Sigmoid colon (tissue), 7 donors: ENCODE data around the gene CNNM3. TPM values are rescaled to one million over a fixed set of nuclear protein-coding genes. Genes with fewer than 3 reads are reported as not detected.
A peak's percentile ranks its signal among the peaks of the same experiment; 100 is the strongest.

Source experiments
- DNase-seq: peaks from one replicate; pipeline ENCODE4 v3.0.0-alpha.2; 2019
- H3K27ac ChIP-seq, 4 donors: fragments of 200-600 bp; sonication (generic); one replicate each; pipeline ENCODE4 v1.5.1; 2016 to 2019; ENCODE audit warnings: mild to moderate bottlenecking in 1 of 4
- H3K27me3 ChIP-seq, 3 donors: fragments of 200-600 bp; sonication (generic); one replicate each; pipeline ENCODE4 v1.5.1; 2019; ENCODE audit warnings: mild to moderate bottlenecking in 1 of 3
- H3K36me3 ChIP-seq, 4 donors: fragments of 200-600 bp; sonication (generic); one replicate each; pipeline ENCODE4 v1.5.1; 2016 to 2019
- H3K4me1 ChIP-seq, 4 donors: fragments of 200-600 bp; sonication (generic); one replicate each; pipeline ENCODE4 v1.5.1; 2017 to 2019
- H3K4me3 ChIP-seq, 4 donors: fragments of 200-600 bp; sonication (generic); one replicate each; pipeline ENCODE4 v1.5.1; 2017 to 2019; ENCODE audit warnings: mild to moderate bottlenecking in 2 of 4, moderate library complexity in 1 of 4
- H3K9me3 ChIP-seq, 4 donors: fragments of 200-600 bp in 3 of 4; sonication (generic) in 3 of 4; one replicate each; pipeline versions ENCODE4 v1.5.1 to v1.6.1; 2013 to 2019
- CTCF ChIP-seq, 4 experiments: fragments of 450-650 bp in 3 of 4; fragments of 200-600 bp in 1 of 4; IDR thresholded peaks; one replicate each; pipeline ENCODE4 v1.5.1; 2016 to 2019; ENCODE audit warnings: antibody characterized with exemption in 4 of 4, mild to moderate bottlenecking in 3 of 4, moderate library complexity in 2 of 4
- EP300 ChIP-seq, 4 donors: sonication (generic); formaldehyde crosslinking; IDR thresholded peaks; one replicate each; pipeline ENCODE4 v1.6.1; 2017; ENCODE audit warnings: antibody characterized with exemption in 4 of 4
- POLR2A ChIP-seq, 2 donors: fragments of 450-650 bp; IDR thresholded peaks; one replicate each; pipeline ENCODE4 v1.6.1; 2016; ENCODE audit warnings: antibody characterized with exemption in 2 of 2, mild to moderate bottlenecking in 2 of 2, moderate library complexity in 2 of 2
- POLR2AphosphoS5 ChIP-seq, 4 donors: sonication (generic); formaldehyde crosslinking; IDR thresholded peaks; one replicate each; pipeline ENCODE4 v1.6.1; 2017; ENCODE audit warnings: antibody characterized with exemption in 4 of 4
- WGBS, 2 donors: extraction: QIAGEN DNeasy Blood & Tissue Kit; methylation state at CpG; one replicate each; pipeline ENCODE4 v1.1.7; 2013; 5-methylcytosine and 5-hydroxymethylcytosine counted together
- intact Hi-C: fragments of 100-400 bp; cut with DNase I; formaldehyde crosslinking; loops from one replicate; pipeline ENCODE4 v1.15.1; 2023
- polyA plus RNA-seq, 3 donors: library from polyadenylated mRNA; stranded (reverse); fragments of 200-250 nt; gene quantifications; one replicate each; pipeline ENCODE4 v1.2.3, GENCODE V29; 2013
- total RNA-seq, 4 donors: library from RNA; depleted of rRNA; stranded (reverse); fragments of >200 nt; gene quantifications; one replicate each; pipeline ENCODE4 v1.1.0, GENCODE V29; 2016
- donor health status: healthy with polysubstance abuse.
- donor health status: Bipolar disorder and iron deficiency.
- donor health status: healthy.

CNNM3 gene
- total and polyA plus RNA-seq, 7 donors, result 1.2 to 16.6 (median 10.0) TPM

GRCh38 chr2:96868555-96869280 lies 52.6 kb downstream of the CNNM3 start:
- peak overlapping the region; percentile 99 to 100 (median 100) for H3K27ac ChIP-seq
- TF ChIP-seq CTCF (IDR thresholded peaks at IDR 0.05) (peak; percentile 17 to 72 (median 23)), EP300 (IDR thresholded peaks at IDR 0.05) (no peak), POLR2AphosphoS5 (IDR thresholded peaks at IDR 0.05) (peak; percentile 67 to 86 (median 74)), POLR2A (IDR thresholded peaks at IDR 0.05) (no peak)
- H3K4me3 ChIP-seq, result peak overlapping the region; percentile 65 to 98 (median 96)
- DNase-seq, result peak; percentile 97
- peaks cover 20 to 38% (median 31%) of the 10 kb centered on the region in 4 donors for H3K36me3 ChIP-seq
- no peaks in the 10 kb centered on the region for H3K9me3 ChIP-seq
- intact Hi-C loops, result loop anchor here (1.0 to 10.0 kb wide), 3 partner anchors 10 to 334 kb away; partner anchors contain the start of genes ANKRD39 and ARID5A
- no peaks in the 10 kb centered on the region for H3K27me3 ChIP-seq
- 0 to 1% methylated on average over 76 of the region's 76 CpGs for WGBS, 2 donors
- peaks cover 0 to 71% (median 67%) of the 10 kb centered on the region in 4 donors for H3K4me1 ChIP-seq

- 0 to 1% methylated on average over 64 of the region's 64 CpGs for WGBS, 2 donors
Measured at GRCh38 chr2:96869281-96869821, 53.3 kb downstream of the CNNM3 start.

DNA sequence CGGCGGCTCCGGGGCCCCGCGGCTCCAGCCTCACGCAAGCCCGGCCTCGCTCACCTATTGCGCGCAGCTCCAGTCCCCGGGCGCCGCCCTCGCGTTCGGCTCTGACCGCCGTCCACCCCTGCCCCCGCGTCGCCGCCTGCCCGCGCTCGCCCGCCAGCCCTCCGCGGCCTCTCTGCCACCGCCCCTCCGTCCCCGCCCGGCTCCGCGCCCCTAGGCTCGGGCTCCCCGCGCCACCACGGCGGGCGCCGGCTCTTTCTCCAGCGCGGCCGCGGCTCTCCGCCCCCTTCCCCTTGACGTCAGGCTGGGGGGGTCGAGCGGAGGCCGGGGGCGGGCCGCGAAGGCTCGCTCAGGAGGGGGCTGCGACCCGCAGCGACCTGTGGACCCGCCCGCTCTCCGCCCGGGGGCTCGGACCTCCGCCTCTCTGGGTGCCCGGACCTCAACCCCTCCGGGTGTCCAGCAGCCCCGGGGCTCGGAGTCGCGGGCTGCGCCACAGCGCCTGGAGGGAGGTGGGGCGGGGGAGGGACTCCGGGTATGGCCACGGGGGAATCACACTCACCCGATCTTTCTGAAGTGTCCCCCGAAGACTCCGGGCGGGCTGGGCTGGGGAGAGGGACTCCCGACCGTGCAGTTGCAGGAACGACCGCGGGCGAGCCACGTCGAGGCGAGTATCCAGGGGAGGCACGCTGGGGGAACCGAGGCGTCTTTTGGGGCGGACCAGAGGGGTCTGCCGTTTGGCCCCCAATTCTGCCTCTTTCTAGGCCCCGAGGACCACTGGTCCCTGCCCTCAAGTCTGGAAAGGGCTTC lies 54.0 kb downstream of the CNNM3 start, which contains the start of gene SEMA4C:
Gene SEMA4C, minus strand, starts transcription at position 259 of the 804 bp plus-strand sequence. CDS start 2,194 bp downstream, outside the sequence.
- Histone ChIP-seq H3K27me3 (no peaks in the 10 kb centered on the region), H3K36me3 (peaks cover 7 to 25% (median 18%) of the 10 kb centered on the region in 4 donors), H3K9me3 (no peaks in the 10 kb centered on the region), H3K27ac (peak within 1 kb of the TSS; percentile 99 to 100 (median 100)), H3K4me1 (peaks cover 0 to 72% (median 65%) of the 10 kb centered on the region in 4 donors), H3K4me3 (peak within 1 kb of the TSS; percentile 65 to 98 (median 96))
- DNase-seq, result peak; percentile 88
- intact Hi-C loops, result loop anchor here (1.0 to 10.0 kb wide), 4 partner anchors 37 to 335 kb away; partner anchors contain the start of gene ARID5A
- 1% methylated on average over 93 of the region's 93 CpGs for WGBS, 2 donors
- TF ChIP-seq POLR2A (IDR thresholded peaks at IDR 0.05), result peak; percentile 47 to 49
- TF ChIP-seq CTCF (IDR thresholded peaks at IDR 0.05), result no peak
- peak; percentile 82 to 92 (median 90) for TF ChIP-seq POLR2AphosphoS5 (IDR thresholded peaks at IDR 0.05)
- peak in 1 of 4 donors; percentile 8 for TF ChIP-seq EP300 (IDR thresholded peaks at IDR 0.05)

More at GRCh38 chr2:96869281-96869821, 53.3 kb downstream of the CNNM3 start:
- intact Hi-C loops, result loop anchor here (1.0 to 10.0 kb wide), 2 partner anchors 58 to 335 kb away; partner anchors contain the start of gene ARID5A
- peak; percentile 96 for DNase-seq
- TF ChIP-seq POLR2A (IDR thresholded peaks at IDR 0.05), result no peak
- TF ChIP-seq POLR2AphosphoS5 (IDR thresholded peaks at IDR 0.05), result peak in 3 of 4 donors; percentile 56 to 81 (median 78)
- peak in 1 of 4 experiments; percentile 32 for TF ChIP-seq CTCF (IDR thresholded peaks at IDR 0.05)
- no peak for TF ChIP-seq EP300 (IDR thresholded peaks at IDR 0.05)
- Histone ChIP-seq H3K4me1 (peaks cover 0 to 73% (median 69%) of the 10 kb centered on the region in 4 donors), H3K27me3 (no peaks in the 10 kb centered on the region), H3K4me3 (peak overlapping the region; percentile 65 to 98 (median 96)), H3K36me3 (peaks cover 13 to 32% (median 25%) of the 10 kb centered on the region in 4 donors), H3K9me3 (no peaks in the 10 kb centered on the region), H3K27ac (peak overlapping the region; percentile 99 to 100 (median 100))

- Histone ChIP-seq H3K4me3 (peak overlapping the region; percentile 65 to 98 (median 96)), H3K27me3 (no peaks in the 10 kb centered on the region), H3K4me1 (peaks cover 0 to 65% (median 58%) of the 10 kb centered on the region in 4 donors), H3K36me3 (peaks cover 0 to 18% (median 11%) of the 10 kb centered on the region in 4 donors), H3K9me3 (no peaks in the 10 kb centered on the region), H3K27ac (peak overlapping the region; percentile 99 to 100 (median 100))
- DNase-seq, result peak; percentile 85
- WGBS, 2 donors, result 4 to 7% methylated on average over 13 of the region's 13 CpGs
- peak in 1 of 2 donors; percentile 19 for TF ChIP-seq POLR2A (IDR thresholded peaks at IDR 0.05)
- peak; percentile 24 to 58 (median 38) for TF ChIP-seq POLR2AphosphoS5 (IDR thresholded peaks at IDR 0.05)
- no peak for TF ChIP-seq EP300 (IDR thresholded peaks at IDR 0.05)
- intact Hi-C loops, result loop anchor here (1.0 kb wide), 3 partner anchors 17 to 83 kb away; no protein-coding TSS in a partner anchor
Measured at GRCh38 chr2:96870626-96871255, 54.7 kb downstream of the CNNM3 start.
